Neural cell (in vitro differentiated cells): ENCODE results near the gene TCF4.

Experiments used
- EP300 ChIP-seq: fragments of 450-650 bp; conservative IDR thresholded peaks from 2 replicates; pipeline ENCODE4 v1.6.1; 2014; ENCODE audit warnings: antibody characterized with exemption, mild to moderate bottlenecking, moderate library complexity; ENCODE audit not compliant: poor library complexity, severe bottlenecking
- EZH2 ChIP-seq: fragments of 200-600, 300-800 bp; shearing (Covaris generic), sonication (generic); IDR thresholded peaks from 2 replicates; pipeline ENCODE4 v1.6.1; 2014; ENCODE audit warnings: antibody characterized with exemption, low read length, borderline replicate concordance, mild to moderate bottlenecking; ENCODE audit not compliant: insufficient read depth, poor library complexity, severe bottlenecking
- POLR2AphosphoS5 ChIP-seq: IDR thresholded peaks from 2 replicates; pipeline ENCODE4 v1.6.1; 2012
- TF ChIP-seq, protein P1 (sequence below): fragments of 450-650 bp; IDR thresholded peaks from 2 replicates; pipeline ENCODE4 v1.5.1; 2014; ENCODE audit warnings: antibody characterized with exemption, mild to moderate bottlenecking, moderate library complexity; ENCODE audit not compliant: poor library complexity, severe bottlenecking
- TF ChIP-seq, protein P2 (sequence below): IDR thresholded peaks from 2 replicates; pipeline ENCODE4 v1.6.1; 2012; ENCODE audit warnings: borderline replicate concordance

DNA sequence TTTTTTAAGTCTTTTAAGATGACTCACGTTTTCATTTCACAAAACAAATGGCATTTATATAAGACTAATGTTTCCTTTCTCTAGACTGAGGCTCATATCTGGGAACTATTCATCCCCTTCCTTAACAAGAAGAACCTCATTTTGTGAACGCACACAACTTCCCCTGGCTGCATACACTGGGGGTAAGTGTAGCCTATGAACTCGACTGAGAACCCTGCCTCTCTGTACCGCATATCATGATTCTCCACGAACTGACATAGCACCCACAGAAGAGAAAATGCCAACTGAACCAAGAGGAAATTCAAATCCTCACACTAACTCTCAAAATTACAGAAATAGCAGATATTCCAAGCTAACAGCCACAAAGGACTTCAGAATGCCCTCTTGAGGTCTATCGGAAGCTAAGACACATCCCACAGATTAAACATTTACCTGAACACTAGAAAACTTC lies 236.7 kb downstream of the TCF4 start:
- TF ChIP-seq, protein P1, sequence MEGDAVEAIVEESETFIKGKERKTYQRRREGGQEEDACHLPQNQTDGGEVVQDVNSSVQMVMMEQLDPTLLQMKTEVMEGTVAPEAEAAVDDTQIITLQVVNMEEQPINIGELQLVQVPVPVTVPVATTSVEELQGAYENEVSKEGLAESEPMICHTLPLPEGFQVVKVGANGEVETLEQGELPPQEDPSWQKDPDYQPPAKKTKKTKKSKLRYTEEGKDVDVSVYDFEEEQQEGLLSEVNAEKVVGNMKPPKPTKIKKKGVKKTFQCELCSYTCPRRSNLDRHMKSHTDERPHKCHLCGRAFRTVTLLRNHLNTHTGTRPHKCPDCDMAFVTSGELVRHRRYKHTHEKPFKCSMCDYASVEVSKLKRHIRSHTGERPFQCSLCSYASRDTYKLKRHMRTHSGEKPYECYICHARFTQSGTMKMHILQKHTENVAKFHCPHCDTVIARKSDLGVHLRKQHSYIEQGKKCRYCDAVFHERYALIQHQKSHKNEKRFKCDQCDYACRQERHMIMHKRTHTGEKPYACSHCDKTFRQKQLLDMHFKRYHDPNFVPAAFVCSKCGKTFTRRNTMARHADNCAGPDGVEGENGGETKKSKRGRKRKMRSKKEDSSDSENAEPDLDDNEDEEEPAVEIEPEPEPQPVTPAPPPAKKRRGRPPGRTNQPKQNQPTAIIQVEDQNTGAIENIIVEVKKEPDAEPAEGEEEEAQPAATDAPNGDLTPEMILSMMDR, result no peak
- TF ChIP-seq, protein P2, sequence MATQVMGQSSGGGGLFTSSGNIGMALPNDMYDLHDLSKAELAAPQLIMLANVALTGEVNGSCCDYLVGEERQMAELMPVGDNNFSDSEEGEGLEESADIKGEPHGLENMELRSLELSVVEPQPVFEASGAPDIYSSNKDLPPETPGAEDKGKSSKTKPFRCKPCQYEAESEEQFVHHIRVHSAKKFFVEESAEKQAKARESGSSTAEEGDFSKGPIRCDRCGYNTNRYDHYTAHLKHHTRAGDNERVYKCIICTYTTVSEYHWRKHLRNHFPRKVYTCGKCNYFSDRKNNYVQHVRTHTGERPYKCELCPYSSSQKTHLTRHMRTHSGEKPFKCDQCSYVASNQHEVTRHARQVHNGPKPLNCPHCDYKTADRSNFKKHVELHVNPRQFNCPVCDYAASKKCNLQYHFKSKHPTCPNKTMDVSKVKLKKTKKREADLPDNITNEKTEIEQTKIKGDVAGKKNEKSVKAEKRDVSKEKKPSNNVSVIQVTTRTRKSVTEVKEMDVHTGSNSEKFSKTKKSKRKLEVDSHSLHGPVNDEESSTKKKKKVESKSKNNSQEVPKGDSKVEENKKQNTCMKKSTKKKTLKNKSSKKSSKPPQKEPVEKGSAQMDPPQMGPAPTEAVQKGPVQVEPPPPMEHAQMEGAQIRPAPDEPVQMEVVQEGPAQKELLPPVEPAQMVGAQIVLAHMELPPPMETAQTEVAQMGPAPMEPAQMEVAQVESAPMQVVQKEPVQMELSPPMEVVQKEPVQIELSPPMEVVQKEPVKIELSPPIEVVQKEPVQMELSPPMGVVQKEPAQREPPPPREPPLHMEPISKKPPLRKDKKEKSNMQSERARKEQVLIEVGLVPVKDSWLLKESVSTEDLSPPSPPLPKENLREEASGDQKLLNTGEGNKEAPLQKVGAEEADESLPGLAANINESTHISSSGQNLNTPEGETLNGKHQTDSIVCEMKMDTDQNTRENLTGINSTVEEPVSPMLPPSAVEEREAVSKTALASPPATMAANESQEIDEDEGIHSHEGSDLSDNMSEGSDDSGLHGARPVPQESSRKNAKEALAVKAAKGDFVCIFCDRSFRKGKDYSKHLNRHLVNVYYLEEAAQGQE, result no peak
- no peak for TF ChIP-seq EZH2
- no peak for TF ChIP-seq POLR2AphosphoS5
- no peak for TF ChIP-seq EP300
